Activated CD4-positive, CD25-positive, alpha-beta regulatory T cell (primary cell): ENCODE data around the gene SLC38A3.

Experiments
- DNase-seq, 4 experiments: peaks; one replicate each; lab custom pipeline; 2025; lab: John Stamatoyannopoulos, UW

Gene SLC38A3

DNA sequence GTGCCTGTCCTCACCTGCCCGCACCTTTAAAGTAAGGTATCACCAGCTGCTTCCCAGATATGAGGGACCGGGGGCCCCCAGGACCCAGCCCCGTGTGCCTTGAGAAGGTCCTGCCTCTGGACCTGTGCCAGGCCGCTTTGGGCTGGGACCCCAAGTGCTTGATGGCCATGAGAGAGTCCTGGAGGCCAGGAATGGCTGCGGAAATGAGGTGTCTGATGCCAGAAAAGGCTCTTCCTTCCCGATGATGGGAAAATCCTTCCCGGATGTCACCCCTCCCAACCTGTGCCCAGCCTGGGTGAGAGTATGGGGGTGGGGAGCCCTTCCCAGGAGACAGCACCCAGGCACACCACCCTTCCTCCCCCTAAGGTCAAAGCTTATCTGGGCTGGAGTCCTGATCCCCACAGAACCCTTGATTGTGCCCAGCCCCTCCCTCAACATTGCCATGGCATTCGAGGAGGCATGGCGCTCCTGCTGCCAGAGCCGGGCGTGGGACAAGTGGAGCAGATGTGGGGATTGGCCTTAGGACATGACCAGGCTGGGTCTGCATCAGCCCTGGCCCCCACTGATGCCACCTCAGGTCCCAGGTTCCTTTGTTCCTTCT is 35.7 kb upstream of the SLC38A3 start:
- no peak for DNase-seq

DNA sequence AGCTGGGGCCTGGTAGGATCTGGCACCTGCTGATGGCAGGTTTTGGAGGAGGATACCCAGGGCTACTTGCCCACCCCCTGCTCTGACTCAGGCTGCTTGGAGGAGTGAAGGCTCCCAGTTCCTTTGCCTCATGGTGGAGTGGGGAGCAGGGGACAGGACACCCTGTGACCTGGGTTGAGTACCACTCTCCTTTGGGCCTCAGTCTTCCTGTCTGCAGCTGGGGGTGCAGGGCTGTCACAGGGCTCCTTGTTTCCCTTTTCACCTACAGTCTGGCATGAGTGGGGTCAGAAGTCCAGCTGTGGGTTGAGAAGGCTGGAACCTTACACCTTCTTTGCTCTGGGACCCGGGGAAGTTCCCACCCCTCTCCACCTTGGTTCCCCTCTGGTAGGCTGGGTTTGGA is 35.2 kb upstream of the SLC38A3 start:
- DNase-seq = no peak

DNA sequence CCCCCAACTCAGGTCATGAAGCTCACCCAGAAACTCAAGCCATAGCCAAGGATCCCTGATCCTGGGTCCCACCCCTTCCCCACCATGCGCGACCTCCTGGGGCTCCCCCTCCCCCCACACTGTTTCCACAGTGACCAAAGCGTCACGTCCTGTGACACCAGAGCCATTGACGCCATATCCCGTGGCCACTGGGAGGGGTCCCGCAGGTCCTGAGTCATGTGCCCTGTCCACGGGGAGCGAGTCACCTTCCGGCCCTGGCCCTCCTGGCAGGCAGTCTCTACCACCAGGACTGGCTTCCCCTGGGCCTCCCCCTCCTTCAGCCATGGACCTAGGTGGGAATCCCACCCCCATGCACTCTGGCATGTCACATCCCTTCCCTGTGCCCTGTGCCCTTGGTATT is 34.4 kb upstream of the SLC38A3 start:
- DNase-seq = no peak

DNA sequence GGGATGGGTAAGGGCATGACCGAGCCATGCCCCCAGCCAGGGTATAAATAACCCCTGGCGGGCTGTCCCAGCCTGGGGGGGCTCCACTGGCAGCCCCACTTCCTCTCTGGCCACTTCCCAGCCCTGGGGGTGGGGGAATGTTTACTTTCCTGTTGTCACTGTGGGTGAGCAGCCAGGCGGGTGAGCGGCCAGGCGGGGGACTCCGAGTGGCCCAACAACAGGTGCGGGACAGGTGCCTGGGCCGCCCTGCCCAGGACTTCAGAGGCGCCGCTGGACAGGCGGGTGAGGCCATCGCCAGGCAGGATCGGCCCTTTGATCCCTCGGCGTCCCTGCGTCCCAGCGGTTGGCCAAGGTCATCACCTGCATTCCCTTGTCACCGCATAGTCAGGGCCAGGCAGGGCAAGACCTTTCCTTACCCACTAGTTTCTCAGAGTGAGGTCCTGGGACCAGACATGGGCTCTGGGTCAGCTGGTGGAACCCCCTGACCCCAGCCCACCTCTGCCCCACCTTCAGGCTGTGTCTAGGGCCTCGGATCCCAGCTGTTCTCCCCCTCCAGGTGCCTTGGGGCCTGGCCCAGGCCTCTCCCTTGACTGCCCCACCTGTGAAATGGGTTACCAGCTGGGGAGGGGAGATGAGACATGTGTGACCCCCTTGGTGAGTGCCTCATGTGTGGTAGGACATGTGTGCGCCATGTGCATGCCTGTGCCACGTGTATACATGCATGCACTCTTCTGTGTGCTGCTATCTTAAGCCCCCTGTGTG is 33.4 kb upstream of the SLC38A3 start:
- no peak for DNase-seq

DNA sequence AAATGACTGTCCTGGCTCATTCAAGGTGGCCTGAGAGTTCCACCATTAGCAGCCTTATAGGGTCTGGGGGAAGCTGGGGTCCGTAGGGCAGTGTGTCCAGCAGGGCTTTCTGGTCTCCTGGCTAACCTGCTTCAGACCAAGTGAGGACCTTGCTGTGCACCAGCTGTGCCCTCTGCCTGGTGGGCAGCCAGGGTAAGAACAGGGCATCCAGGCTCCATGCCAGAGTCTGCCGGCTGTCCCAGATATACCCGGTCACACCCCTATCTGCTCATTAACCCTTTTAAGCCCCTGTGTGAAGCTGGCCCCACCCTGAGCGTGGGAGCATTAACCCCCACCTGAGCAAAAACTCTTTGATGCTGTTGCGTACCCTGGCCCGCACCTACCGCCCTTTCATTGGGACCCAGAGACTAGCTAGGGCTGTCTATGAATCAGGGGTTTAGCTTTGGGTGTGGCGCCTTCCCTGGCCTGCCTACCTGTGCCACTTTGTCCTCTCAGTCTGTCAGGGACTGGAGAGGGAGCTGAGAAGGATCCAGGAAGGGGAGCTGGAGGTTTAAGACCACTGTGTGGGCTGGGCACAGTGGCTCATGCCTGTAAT is 32.3 kb upstream of the SLC38A3 start:
- DNase-seq = no peak

DNA sequence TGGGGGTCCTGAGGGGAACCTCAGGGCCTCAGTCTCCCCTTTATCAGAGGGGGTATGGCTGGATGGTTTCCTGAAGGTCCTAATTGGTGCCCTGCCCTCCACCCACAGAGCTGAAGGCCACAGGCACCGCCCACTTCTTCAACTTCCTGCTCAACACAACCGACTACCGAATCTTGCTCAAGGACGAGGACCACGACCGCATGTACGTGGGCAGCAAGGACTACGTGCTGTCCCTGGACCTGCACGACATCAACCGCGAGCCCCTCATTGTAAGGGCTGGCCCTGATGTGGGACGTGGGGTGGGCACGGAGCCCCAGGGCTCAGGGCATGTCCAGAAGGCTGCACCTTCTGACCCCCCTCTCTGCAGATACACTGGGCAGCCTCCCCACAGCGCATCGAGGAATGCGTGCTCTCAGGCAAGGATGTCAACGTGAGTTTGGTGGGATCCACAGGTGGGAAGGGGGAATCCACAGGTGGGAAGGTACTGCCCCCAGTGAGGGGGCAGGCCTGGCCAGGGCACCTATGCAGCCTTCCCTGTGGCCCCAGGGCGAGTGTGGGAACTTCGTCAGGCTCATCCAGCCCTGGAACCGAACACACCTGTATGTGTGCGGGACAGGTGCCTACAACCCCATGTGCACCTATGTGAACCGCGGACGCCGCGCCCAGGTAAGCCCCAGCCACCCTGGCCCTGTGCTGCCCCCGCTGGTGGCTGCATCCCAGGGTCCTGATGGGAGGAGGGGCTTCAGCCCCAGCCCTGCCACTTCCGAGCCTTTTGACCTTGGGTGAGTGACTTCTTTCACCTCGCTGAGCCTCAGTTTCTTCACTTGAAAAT is 31.2 kb upstream of the SLC38A3 start:
- DNase-seq = no peak

DNA sequence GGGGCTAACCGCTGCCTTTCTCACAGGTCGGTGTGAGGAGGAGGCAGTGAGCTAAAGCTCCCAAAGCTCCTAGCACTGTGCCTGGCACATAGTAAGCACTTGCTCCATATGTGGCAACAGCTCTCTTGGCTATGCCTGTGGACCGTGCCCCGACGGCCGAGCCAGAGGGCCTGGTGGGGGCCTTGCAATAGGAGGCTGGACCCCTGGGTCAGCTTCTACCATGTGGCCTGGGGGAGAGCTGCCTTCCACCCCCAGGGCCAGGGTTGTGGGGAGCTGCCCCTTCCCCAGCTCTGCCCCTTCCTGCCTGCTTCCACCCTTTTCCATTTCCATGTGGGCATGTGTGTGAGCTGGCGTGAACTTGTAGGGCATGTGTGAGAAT is 30.6 kb upstream of the SLC38A3 start:
- DNase-seq = no peak

DNA sequence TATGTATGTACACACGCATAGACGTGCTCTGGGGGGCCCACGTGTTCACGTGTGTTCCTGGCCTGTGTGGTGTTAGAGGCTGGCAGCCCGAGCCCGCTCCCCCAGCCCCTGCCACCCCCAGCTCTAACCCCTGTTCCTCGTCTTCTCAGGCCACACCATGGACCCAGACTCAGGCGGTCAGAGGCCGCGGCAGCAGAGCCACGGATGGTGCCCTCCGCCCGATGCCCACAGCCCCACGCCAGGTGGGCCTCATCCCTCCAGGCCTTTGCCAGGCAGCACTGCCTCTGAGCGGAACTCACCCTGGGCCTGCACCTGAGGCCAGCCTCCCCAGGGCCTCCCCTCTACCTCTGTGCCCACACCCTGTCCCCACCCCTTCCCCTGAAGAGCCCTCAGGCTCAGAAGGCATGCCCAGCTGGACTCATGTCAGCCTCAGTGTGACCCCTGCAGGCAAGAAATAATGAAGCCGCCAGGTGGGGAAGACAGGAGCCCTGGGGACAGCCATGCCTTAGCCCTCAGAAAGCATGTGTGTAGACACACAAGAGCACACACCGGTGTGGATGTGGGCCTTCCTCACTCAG is 30.0 kb upstream of the SLC38A3 start:
- no peak for DNase-seq

DNA sequence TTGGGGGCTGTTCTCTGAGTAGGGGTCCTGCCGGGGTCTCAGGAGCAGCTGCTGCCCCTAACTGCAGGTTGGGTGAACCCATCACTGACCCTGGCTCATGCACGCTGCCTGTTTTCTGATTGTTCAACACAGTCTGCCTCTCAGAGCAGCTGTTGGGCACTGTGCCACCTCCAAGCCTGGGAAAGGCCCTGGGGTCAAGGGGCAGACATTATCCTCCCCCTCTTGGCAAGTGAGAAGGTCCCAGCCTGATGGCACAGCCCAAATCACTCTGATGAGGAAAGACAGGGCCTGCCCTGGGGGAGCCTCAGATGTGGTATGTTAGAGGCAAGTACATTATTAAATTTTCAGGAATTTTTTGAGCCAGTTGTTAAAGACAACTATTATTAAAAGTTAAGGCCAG is 27.7 kb upstream of the SLC38A3 start:
- DNase-seq = no peak

DNA sequence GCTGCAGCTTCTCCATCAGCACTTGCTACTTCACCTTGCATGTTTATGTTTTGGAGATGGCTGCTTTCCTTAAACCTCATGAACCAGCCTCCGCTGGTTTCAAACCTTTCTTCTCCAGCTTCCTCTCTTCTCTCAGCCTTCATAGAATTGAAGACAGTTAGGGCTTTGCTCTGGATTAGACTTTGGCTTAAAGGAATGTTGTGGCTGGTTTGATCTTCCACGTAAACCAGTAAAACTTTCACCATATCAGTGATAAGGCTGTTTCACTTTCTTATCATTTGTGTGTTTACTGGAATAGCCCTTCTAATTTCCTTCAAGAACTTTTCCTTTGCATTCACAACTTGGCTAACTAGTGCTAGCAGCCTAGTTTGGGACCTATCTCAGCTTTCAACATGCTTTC is 25.4 kb upstream of the SLC38A3 start:
- DNase-seq = no peak

DNA sequence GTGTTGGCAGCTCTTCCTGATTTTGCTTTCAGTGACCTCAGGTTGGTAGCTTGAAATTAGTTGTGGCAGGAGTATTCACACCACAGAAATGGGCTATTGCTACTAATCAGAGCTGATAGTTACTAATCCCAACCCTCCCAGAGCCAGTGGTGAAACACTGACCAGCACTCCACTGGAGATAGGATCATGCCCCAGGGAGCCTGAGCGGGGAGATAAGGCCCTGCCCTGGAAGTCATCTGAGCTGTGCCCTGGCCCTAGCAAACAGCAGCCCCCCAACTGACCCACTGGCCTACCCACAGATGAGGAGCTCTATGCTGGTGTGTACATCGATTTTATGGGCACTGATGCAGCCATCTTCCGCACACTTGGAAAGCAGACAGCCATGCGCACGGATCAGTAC is 23.1 kb upstream of the SLC38A3 start:
- no peak for DNase-seq

DNA sequence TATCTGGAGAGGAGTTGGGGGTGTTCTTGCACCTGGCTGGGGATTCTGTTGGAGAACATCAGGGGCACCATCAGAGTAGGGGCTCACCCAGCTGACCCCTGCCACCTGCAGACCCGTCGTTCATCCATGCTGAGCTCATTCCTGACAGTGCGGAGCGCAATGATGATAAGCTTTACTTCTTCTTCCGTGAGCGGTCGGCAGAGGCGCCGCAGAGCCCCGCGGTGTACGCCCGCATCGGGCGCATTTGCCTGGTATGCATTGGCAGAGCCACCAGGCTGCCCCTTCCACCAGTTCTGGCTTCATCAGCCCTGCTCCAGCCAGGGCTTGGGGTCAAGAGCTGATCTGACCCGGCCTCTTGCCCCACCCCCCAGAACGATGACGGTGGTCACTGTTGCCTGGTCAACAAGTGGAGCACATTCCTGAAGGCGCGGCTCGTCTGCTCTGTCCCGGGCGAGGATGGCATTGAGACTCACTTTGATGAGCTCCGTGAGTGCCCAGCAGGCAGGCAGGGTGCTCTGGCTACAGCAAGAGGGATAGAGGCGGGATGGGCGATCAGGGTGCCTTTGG is 22.5 kb upstream of the SLC38A3 start:
- no peak for DNase-seq

DNA sequence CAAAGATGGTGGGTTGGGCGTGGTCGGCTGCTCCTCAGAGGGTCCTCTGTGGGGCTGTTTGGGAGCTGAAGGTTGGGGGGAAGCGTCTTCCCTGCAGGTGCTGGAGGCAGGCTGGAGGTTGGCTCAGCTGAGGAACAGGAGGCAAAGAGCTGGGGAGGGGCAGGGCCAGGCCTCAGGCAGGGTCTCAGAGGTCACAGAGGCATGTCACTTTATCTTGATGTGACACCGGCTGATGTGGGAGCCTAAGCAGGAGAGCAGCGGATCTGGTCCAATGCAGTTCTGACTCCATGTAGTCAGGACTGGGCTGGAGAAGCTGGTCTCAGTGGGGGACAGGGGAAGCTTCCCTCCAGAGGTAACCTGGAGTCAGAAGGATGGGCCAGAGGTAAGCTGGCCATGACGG is 21.3 kb upstream of the SLC38A3 start:
- no peak for DNase-seq

DNA sequence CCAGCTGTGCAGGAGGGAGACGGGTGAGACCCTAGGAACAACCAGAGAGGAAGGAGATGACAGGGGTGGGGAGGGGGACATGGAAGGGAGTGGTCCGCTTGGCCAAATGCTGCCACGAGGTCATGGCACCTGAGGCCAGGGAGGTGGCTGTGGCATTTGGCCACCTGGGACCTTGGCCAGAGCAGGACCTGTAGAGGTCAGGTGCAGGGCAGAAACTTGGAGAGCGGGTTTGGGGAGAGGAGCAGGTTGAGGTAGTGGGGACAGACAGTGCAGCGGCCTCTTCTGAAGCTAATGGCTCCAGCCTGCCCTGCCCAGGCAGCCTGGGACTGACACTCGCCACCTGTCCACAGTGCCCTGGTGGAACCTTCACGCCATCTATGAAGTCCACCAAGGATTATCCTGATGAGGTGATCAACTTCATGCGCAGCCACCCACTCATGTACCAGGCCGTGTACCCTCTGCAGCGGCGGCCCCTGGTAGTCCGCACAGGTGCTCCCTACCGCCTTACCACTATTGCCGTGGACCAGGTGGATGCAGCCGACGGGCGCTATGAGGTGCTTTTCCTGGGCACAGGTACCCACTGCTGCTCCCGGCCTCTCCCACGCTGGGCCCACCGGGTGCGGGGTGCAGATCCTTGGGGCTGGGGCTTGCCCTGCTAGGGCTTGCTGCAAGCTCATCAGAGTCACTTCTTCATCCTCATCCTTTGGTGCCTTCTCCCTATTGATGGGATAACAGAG is 20.7 kb upstream of the SLC38A3 start:
- DNase-seq = no peak

DNA sequence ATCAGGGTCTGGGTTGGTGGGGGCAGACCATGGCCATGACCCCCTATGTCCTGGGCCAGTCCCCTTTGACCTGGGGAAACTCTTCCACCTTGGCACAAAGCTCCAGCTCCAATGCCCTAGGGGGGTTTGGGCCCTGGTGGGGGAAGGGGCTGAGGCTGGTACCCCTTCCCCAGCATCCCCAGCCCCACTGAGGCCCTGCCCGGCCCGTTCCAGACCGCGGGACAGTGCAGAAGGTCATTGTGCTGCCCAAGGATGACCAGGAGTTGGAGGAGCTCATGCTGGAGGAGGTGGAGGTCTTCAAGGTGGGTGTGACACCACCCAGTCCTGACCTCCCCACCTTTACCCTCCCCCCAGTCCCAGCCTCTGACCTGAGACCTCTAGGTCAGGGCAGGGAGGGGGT is 19.8 kb upstream of the SLC38A3 start:
- DNase-seq = no peak

DNA sequence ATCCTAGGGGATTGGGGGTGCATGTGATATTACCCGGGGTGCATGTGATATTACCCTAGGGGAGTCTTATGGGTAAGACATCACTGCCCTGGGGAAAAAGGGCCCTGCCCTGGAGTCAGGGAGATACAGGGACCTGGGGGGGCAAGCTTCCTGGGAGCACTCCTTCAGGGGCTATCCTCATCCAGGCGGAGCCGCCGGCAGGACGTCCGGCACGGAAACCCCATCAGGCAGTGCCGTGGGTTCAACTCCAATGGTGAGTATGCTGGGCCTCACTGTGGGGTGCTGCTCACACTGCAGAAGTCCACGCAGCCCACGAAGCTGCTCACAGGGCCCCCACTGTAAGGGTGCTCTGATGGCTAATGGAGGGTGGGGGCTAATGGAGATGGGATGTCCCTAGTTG is 19.0 kb upstream of the SLC38A3 start:
- no peak for DNase-seq

DNA sequence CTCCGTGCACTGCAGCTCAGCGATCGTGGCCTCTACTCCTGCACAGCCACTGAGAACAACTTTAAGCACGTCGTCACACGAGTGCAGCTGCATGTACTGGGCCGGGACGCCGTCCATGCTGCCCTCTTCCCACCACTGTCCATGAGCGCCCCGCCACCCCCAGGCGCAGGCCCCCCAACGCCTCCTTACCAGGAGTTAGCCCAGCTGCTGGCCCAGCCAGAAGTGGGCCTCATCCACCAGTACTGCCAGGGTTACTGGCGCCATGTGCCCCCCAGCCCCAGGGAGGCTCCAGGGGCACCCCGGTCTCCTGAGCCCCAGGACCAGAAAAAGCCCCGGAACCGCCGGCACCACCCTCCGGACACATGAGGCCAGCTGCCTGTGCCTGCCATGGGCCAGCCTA is 17.3 kb upstream of the SLC38A3 start:
- DNase-seq = no peak

DNA sequence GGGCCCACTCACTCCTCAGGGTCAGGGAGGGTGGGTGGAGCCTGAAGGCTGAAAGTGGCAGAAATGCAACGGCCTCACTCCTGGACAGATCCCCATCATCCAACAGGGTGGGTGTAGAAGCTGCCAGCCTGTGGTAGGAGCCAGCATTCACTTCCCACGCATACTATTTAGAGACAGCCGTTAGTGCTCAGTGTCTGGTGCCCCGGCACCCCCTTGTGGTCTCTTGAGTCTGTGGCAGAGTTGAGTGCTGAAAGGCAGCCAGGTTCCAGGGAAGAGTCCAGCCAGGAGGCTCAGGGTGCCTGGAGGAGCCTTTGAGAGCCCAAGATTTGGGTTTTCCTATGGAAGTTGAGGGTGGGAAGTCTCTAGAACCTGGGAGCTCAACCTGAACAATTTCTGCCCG is 15.8 kb upstream of the SLC38A3 start:
- DNase-seq = no peak

DNA sequence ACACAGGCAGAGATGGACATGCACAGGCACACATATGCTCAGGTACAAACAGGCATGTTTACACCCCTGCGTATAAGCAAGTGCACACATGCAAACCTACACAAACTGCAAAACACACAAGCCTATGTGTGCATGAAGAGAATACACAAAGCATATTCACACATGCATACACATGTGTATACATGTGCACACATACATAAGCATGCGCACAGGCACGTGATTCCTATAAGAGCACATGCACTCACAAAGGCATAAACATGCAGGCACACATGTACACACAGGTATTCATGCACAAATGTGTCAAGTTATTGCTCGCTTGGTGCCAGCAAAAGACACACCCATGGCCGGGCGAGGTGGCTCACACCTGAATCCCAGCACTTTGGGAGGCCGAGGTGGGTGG is 15.1 kb upstream of the SLC38A3 start:
- DNase-seq = no peak

DNA sequence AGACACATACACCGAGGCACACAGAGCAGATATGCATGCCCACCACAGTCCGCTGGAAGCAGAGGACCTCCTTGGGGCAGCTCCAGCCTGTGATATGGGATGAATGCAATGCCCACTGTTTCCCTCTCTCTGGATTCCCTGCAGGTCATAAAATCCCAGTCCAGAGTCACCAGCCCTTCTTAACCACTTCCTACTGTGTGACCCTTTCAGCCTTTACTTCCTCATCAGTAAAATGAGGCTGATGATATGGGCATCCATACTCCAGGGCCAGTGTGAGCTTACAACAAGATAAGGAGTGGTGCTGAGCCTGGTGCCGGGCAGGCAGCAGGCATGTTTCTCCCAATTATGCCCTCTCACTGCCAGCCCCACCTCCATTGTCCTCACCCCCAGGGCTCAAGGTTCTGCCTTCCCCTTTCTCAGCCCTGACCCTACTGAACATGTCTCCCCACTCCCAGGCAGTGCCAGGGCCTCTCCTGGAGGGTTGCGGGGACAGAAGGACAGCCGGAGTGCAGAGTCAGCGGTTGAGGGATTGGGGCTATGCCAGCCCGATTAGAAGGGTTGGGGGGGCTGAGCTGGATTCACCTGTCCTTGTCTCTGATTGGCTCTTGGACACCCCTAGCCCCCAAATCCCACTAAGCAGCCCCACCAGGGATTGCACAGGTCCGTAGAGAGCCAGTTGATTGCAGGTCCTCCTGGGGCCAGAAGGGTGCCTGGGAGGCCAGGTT is 14.0 kb upstream of the SLC38A3 start, which contains the start of gene GNAT1:
GNAT1 (plus strand) TSS at position 675 of the 725 bp plus-strand sequence. CDS start 116 bp downstream, outside the sequence.
- no peak for DNase-seq

DNA sequence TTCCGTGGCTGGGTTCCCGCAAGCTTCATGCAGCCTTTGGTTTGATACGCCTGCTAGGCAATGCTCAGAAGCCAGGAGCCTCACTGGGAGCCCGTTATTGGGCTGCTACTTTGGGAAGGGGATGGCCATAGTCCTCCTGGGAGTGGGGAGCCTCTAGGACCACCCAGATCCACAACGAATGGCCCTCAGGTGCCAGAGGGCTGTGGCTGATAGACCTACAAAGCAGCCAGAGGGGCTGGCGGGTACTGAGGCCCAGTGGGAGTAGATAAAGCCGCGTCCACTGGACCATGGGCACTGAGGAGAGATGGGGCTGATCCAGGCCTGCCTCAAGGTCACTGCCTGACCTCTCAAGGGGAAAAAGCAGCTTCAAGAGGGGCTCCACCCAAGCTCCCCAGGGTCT is 12.9 kb upstream of the SLC38A3 start:
- no peak for DNase-seq
